GM23248 (cell line): ENCODE results near the gene LEUTX. TPM values are rescaled to one million over a fixed set of nuclear protein-coding genes. Genes with fewer than 3 reads are reported as not detected.
"Not testable (repeated sequence)": the region's sequence is repeated elsewhere in the genome, so short reads cannot be mapped to it uniquely, and the experiment has no call there.

Source experiments
- DNase-seq: peaks from one replicate; pipeline ENCODE4 v3.0.0-alpha.2; 2015
- H2AFZ ChIP-seq: fragments of 200-600 bp; sonication (generic); 2 replicates; pipeline ENCODE4 v1.6.1; 2016; ENCODE audit warnings: antibody characterized with exemption
- H3F3A ChIP-seq: fragments of 200-600 bp; sonication (generic); 2 replicates; pipeline ENCODE4 v1.6.1; 2016; ENCODE audit warnings: mild to moderate bottlenecking, antibody characterized with exemption, mixed run types; ENCODE audit not compliant: insufficient read depth
- H3K27ac ChIP-seq: fragments of 200-600 bp; sonication (generic); 2 replicates; pipeline ENCODE4 v1.5.1; 2016; ENCODE audit warnings: mild to moderate bottlenecking
- H3K27me3 ChIP-seq: fragments of 200-600 bp; sonication (generic); replicated peaks from 2 replicates; pipeline ENCODE4 v1.6.1; 2016; ENCODE audit warnings: mild to moderate bottlenecking; ENCODE audit not compliant: insufficient read depth
- H3K36me3 ChIP-seq: fragments of 200-600 bp; sonication (generic); 2 replicates; pipeline ENCODE4 v1.6.1; 2016; ENCODE audit warnings: low read depth, mild to moderate bottlenecking
- H3K4me1 ChIP-seq: fragments of 200-600 bp; sonication (generic); 2 replicates; pipeline ENCODE4 v1.6.1; 2016; ENCODE audit warnings: mild to moderate bottlenecking; ENCODE audit not compliant: insufficient read depth
- H3K4me2 ChIP-seq: fragments of 200-600 bp; sonication (generic); one replicate; pipeline ENCODE4 v1.6.1; 2016; ENCODE audit warnings: mild to moderate bottlenecking; ENCODE audit not compliant: unreplicated experiment
- H3K4me3 ChIP-seq: fragments of 200-600 bp; sonication (generic); 2 replicates; pipeline ENCODE4 v1.5.1; 2016; ENCODE audit warnings: mild to moderate bottlenecking
- H3K79me2 ChIP-seq: fragments of 200-600 bp; sonication (generic); 2 replicates; pipeline ENCODE4 v1.6.1; 2016; ENCODE audit warnings: mild to moderate bottlenecking; ENCODE audit not compliant: insufficient read depth
- H3K9ac ChIP-seq: fragments of 200-600 bp; sonication (generic); 2 replicates; pipeline ENCODE4 v1.6.1; 2016; ENCODE audit warnings: mild to moderate bottlenecking
- H3K9me2 ChIP-seq: fragments of 200-600 bp; sonication (generic); 2 replicates; pipeline ENCODE4 v1.6.1; 2016; ENCODE audit warnings: mixed run types, mild to moderate bottlenecking, moderate library complexity; ENCODE audit not compliant: insufficient read depth
- H3K9me3 ChIP-seq: fragments of 200-600 bp; sonication (generic); one replicate; pipeline ENCODE4 v1.6.1; 2017; ENCODE audit warnings: low read depth
- H4K20me1 ChIP-seq: fragments of 200-600 bp; sonication (generic); 2 replicates; pipeline ENCODE4 v1.6.0; 2016; ENCODE audit not compliant: insufficient read depth
- EZH2 ChIP-seq: fragments of 200-600 bp; sonication (generic); IDR thresholded peaks from 2 replicates; pipeline ENCODE4 v1.6.1; 2018; ENCODE audit warnings: antibody characterized with exemption, mild to moderate bottlenecking; ENCODE audit not compliant: insufficient read depth, poor library complexity, severe bottlenecking
- EZH2phosphoT487 ChIP-seq: fragments of 200-600 bp; sonication (generic); IDR thresholded peaks from 2 replicates; pipeline ENCODE4 v1.6.1; 2018; ENCODE audit warnings: antibody characterized with exemption, moderate library complexity, mild to moderate bottlenecking, low read depth; ENCODE audit not compliant: insufficient read depth
- WGBS, 2 experiments: methylation state at CpG; one replicate each; pipeline ENCODE4 v1.1.6; 2015 to 2017; ENCODE audit warnings: low lambda C conversion rate in 2 of 2, low coverage in 1 of 2; ENCODE audit errors: missing lambda C conversion rate in 2 of 2; 5-methylcytosine and 5-hydroxymethylcytosine counted together
- in situ Hi-C: fragments of 300-500 bp; cut with MboI; formaldehyde crosslinking; loops from 2 replicates; pipeline ENCODE4 v1.15.0; 2020
- polyA plus RNA-seq: library from polyadenylated mRNA; unstranded; fragments of >200 nt; fragmentation: Nextera tagmentation; extraction: Ambion mirVana; gene quantifications from 2 replicates; pipeline ENCODE4 v1.2.1, GENCODE V29; 2016
- total RNA-seq: library from RNA; depleted of rRNA; stranded (reverse); fragments of >200 nt; shearing (Covaris generic); gene quantifications from 2 replicates; pipeline ENCODE4 v1.2.3, GENCODE V29; 2014

Gene LEUTX
- total and polyA plus RNA-seq, 2 experiments from 2014 or later, result not detected

GRCh38 chr19:39810424-39810823 lies 31.8 kb downstream of the LEUTX start:
- TF ChIP-seq EZH2phosphoT487, result no peak
- TF ChIP-seq EZH2, result no peak
- Histone ChIP-seq H3K27me3 (no peaks in the 10 kb centered on the region), H3K36me3 (no peaks in the 10 kb centered on the region), H3K79me2 (no peaks in the 10 kb centered on the region), H3K9ac (no peak overlapping the region), H4K20me1 (no peaks in the 10 kb centered on the region), H2AFZ (no peak overlapping the region), H3K4me2 (no peak overlapping the region), H3K9me2 (no peaks in the 10 kb centered on the region), H3K4me1 (no peaks in the 10 kb centered on the region), H3F3A (no peaks in the 10 kb centered on the region), H3K9me3 (no peaks in the 10 kb centered on the region), H3K4me3 (no peak overlapping the region), H3K27ac (no peak overlapping the region)
- WGBS, 2 experiments, result 84 to 86% methylated on average over 4 of the region's 4 CpGs
- in situ Hi-C loops, result no loop called here
- no peak for DNase-seq

- in situ Hi-C loops, result no loop called here
- H3K4me3 ChIP-seq, result no peak overlapping the region
- 77 to 78% methylated on average over 4 of the region's 4 CpGs for WGBS, 2 experiments
- H3K9me3 ChIP-seq, result no peaks in the 10 kb centered on the region
- no peak overlapping the region for H3K27ac ChIP-seq
- no peak overlapping the region for H2AFZ ChIP-seq
- no peaks in the 10 kb centered on the region for H3K9me2 ChIP-seq
- DNase-seq, result no peak
- no peaks in the 10 kb centered on the region for H3K27me3 ChIP-seq
- TF ChIP-seq EZH2phosphoT487 (no peak), EZH2 (no peak)
- no peak overlapping the region for H3K9ac ChIP-seq
- no peaks in the 10 kb centered on the region for H3F3A ChIP-seq
- no peaks in the 10 kb centered on the region for H3K79me2 ChIP-seq
- no peak overlapping the region for H3K4me2 ChIP-seq
- no peaks in the 10 kb centered on the region for H3K36me3 ChIP-seq
- no peaks in the 10 kb centered on the region for H4K20me1 ChIP-seq
- H3K4me1 ChIP-seq, result no peaks in the 10 kb centered on the region
These were observed 32.4 kb downstream of the LEUTX start for GRCh38 chr19:39811064-39811463.

GRCh38 chr19:39813264-39813993 lies 34.8 kb downstream of the LEUTX start:
- no peak overlapping the region for H3K4me2 ChIP-seq
- no peaks in the 10 kb centered on the region for H3K79me2 ChIP-seq
- H3K9me2 ChIP-seq, result no peaks in the 10 kb centered on the region
- H4K20me1 ChIP-seq, result no peaks in the 10 kb centered on the region
- H3K36me3 ChIP-seq, result no peaks in the 10 kb centered on the region
- no peaks in the 10 kb centered on the region for H3K4me1 ChIP-seq
- no peak overlapping the region for H3K4me3 ChIP-seq
- WGBS, 2 experiments, result 60 to 65% methylated on average over 9 of the region's 9 CpGs
- H3F3A ChIP-seq, result no peaks in the 10 kb centered on the region
- no peak overlapping the region for H3K27ac ChIP-seq
- H3K27me3 ChIP-seq, result no peaks in the 10 kb centered on the region
- in situ Hi-C loops, result no loop called here
- no peak overlapping the region for H3K9ac ChIP-seq
- TF ChIP-seq EZH2phosphoT487, result no peak
- TF ChIP-seq EZH2, result no peak
- DNase-seq, result no peak
- no peak overlapping the region for H2AFZ ChIP-seq
- no peaks in the 10 kb centered on the region for H3K9me3 ChIP-seq

GRCh38 chr19:39814111-39814510 lies 35.5 kb downstream of the LEUTX start:
- H3K79me2 ChIP-seq, H3K4me3 ChIP-seq: not testable (repeated sequence)

GRCh38 chr19:39814595-39814994 lies 35.9 kb downstream of the LEUTX start:
- no peaks in the 10 kb centered on the region for H3K79me2 ChIP-seq
- H3K36me3 ChIP-seq, result no peaks in the 10 kb centered on the region
- no peaks in the 10 kb centered on the region for H3K4me1 ChIP-seq
- no peak for DNase-seq
- H2AFZ ChIP-seq, result no peak overlapping the region
- TF ChIP-seq EZH2phosphoT487 (no peak), EZH2 (no peak)
- H3K4me2 ChIP-seq, result no peak overlapping the region
- WGBS, 2 experiments, result 89 to 92% methylated on average over 3 of the region's 3 CpGs
- no peaks in the 10 kb centered on the region for H3K9me2 ChIP-seq
- H3K4me3 ChIP-seq, result no peak overlapping the region
- H3K27me3 ChIP-seq, result no peaks in the 10 kb centered on the region
- H3K9ac ChIP-seq, result no peak overlapping the region
- H3K27ac ChIP-seq, result no peak overlapping the region
- no peaks in the 10 kb centered on the region for H4K20me1 ChIP-seq
- in situ Hi-C loops, result no loop called here
- no peaks in the 10 kb centered on the region for H3K9me3 ChIP-seq
- H3F3A ChIP-seq, result no peaks in the 10 kb centered on the region

More at GRCh38 chr19:39814111-39814510, 35.5 kb downstream of the LEUTX start:
- H3K9me3 ChIP-seq, H3K27ac ChIP-seq, DNase-seq, H2AFZ ChIP-seq, H4K20me1 ChIP-seq, in situ Hi-C loops, H3K27me3 ChIP-seq, H3K36me3 ChIP-seq, H3F3A ChIP-seq, H3K4me2 ChIP-seq, H3K9me2 ChIP-seq, H3K9ac ChIP-seq, H3K4me1 ChIP-seq: not testable (repeated sequence)
- 90 to 92% methylated on average over 6 of the region's 6 CpGs for WGBS, 2 experiments
